Measurements from ENCODE around the gene BCL10.
"Not testable (repeated sequence)": the region's sequence is repeated elsewhere in the genome, so short reads cannot be mapped to it uniquely, and the experiment has no call there.

Gene BCL10

DNA sequence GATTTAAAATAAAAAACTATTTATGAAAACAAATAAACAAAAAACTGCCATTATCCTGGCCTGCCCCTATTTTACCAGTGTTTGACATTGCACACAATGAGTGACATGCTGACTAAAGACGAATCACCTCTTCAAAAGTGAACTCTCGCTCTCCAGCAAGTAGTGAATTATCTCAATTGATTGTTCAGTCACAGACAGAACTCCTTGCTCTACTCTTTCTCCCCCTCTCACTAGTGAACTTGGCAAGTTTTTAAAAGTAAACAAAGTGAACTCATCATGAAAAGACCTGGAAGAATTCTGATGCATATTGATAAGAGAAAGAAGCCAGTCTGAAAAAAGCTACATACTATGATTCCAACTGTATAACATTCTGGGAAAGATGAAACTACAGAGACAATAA, 12.3 kb downstream of the BCL10 start:
- peak; percentile 70 for DNase-seq (ENCODE audit: low spot score)

DNA sequence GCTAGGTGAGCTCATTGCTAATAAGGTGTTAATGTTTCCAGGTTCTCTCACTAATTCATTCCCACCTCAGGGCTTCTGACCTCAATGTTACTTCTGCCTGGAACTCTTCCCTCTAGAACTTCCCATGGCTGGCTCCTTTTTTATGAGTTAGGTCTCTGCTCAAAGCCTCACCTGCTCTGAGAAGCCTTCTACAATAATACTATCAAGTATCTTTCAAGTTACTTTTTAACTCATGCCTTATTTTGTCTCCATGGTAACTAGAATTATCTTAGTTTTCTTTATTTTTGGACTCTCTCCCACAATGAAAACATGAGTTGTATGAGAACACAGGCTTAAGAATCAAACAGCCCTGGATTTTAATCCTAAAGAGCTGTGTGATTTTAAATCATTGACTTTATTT, 13.4 kb downstream of the BCL10 start:
- DNase-seq (ENCODE audit: low spot score), result no peak

DNA sequence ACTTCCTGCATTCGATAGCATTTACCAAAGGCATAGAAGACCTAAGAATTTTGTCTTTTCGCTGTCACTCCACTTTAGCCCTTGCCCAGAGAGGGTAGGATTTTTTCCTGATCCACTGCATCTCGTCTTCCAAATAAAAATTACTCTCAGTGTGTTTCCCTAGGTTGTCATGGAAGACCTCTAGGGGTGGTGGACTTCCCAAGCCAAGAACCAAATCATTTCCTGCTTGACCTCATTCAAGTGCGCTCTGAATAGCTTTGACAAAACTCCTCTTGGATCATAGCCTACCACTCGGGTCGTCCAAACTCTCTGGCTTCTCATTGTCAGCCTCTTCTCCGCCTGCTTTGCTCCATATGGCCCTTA, 16.5 kb downstream of the BCL10 start:
- no peak for DNase-seq (ENCODE audit: low spot score)

DNA sequence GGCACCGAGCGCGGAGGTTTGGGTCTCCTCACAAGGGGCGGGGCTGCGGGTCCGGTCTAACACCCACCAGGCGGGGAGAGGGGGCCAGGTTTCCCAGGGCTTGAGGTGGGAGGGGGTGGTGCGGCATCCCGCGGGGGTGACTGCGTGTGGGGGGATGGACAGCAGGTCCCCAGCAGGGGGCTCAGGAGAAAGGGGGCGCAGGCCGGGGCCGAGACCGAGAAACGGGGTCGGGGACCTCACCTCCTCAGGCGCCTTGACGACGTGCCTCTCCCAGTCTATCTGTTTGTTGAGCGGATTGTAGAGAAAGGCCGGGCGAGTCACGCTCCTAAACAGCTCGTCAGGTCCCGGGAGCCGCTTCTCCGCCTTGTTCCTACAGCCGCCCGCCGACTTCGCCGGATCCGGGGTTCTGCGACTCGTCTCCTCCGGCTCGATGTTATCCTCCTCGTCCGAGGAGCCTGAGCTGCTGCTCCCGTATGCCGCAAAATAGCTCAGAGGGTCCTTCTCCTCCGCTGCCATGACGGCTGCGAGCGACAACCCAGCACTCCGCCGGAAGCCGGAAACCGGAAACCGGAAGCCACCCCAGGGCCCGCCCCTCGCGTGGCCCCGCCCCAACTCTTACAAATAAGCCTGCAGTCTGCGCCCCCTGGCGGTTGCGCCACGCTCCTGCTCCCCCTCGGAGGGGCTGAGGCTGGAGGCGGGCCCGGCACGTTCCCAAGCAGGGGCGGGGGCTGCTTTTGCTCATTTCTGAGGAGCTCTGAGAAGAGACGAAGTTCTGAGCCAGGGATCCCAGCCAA, 17.1 kb downstream of the BCL10 start, which contains the start of gene C1orf52:
C1orf52 (minus strand) TSS at position 545 of the 794 bp plus-strand sequence; CDS start at position 516, 29 bp downstream.
- peak; percentile 93 for DNase-seq (ENCODE audit: low spot score)

DNA sequence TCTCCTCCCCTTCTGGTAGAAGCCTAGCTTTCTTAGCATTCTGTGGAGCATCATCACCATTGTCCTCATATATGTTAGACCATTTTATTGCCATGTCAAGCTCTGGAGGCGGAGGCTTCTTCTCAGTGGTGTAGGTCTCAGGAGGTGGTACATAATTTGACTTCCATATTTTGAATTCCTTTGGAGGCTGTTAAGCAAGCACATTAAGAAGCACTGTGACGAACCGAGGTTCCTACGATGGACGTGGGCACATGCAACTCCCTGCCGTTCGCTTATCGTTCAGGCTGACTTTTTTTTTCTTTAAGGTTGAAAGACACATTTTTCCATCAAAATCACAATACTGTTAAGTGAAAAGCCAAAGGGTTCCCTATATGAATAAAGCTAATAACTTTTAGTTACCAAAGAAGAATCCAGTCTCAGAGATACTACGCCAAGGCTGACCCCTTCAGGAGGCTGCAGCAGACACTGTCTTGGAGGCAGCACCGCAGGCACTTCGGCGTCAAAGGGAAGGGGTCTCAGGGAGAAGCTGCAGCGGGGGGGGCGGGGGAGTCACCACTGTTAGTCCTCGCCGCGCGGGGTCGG, 17.8 kb downstream of the BCL10 start:
- DNase-seq (ENCODE audit: low spot score), result no peak

DNA sequence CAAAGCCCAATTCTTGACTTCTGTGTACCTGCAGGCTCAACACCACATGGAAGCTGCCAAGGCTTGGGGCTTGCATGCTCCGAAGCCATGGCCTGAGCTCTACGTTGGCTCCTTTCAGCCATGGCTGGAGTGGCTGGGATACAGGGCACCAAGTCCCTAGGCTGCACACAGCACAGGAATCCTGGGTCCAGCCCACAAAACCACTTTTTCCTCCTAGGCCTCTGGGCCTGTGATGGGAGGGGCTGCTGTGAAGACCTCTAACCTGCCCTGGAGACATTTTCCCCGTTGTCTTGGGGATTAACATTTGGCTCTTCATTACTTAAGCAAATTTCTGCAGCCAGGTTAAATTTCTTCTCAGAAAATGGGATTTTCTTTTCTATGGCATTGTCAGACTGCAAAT, 27.4 kb downstream of the BCL10 start:
- not testable (repeated sequence) for DNase-seq (ENCODE audit: low spot score)

DNA sequence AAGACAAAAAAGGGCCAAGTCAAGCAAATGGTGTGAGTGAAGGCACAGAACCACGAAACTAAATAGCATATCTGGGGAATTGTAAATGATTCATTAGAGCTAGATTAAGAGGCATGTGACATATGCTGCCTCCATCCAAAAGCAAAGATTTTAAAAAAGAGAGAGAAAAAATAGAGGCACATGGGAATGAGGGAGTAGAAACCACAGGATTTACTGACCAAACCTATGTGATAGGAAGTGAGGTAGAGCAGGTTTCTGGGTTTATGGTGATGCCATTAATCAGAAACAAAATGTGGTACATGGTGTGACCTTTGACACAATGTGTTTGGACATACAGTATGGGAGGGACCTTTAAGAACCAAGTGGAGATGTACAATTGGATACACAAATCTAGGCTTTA, 30.5 kb downstream of the BCL10 start:
- no peak for DNase-seq (ENCODE audit: low spot score)

DNA sequence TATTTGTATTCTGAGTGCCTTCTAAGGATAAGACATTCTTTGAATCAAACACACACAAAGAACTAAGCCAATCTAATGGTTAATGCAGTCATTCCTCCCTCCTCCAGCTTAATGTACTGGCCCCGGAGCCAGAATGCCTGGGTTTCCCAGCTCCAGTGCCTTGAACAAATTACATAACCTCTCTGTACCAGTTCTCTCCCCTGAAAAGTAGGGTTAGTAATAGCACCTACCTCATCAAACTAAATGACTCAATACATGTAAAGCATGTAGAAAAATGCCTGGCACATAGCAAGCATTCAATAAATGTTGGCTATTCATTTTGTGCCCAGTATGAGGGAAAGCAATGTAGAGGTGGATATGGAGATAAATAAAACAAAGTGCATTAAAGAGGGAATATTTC, 31.0 kb downstream of the BCL10 start:
- peak; percentile 32 for DNase-seq (ENCODE audit: low spot score)

DNA sequence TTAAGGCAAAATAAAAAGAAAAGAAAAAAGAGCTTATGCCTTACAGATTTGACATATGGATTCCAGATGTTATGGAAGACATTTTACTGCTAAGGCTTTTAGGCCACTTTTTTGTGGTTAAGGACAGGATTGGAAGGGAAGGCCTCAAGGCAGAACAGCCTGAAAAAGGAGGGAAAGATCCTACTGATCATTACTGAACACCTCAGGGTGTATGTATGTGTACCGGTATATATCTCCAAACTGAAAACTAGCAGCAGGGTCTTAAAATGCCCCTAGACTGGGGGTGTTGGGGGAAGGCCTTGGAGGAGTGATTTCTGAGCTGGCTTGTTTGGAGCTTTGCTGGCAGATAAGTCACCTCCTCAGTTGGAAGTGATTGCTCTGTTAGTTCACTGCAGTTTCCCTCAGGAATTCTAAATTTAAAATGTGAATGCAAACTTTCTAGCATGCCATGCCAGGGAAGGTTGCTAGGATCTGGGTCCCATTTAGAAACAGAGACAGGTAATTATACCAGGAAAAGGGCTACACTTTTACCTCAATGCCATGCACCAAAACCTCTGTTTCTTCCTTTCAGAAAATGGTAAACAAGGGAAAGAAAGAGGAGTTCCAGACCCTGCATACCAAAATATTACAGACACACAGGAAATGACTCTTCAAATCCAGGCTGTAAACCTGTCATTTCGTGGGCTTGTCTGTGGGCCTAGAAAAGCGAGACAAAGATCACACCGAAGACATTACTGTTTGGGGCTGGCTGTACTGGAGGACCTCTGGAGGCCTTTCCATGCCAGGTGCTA, 32.0 kb downstream of the BCL10 start:
- DNase-seq (ENCODE audit: low spot score), result peak; percentile 27

DNA sequence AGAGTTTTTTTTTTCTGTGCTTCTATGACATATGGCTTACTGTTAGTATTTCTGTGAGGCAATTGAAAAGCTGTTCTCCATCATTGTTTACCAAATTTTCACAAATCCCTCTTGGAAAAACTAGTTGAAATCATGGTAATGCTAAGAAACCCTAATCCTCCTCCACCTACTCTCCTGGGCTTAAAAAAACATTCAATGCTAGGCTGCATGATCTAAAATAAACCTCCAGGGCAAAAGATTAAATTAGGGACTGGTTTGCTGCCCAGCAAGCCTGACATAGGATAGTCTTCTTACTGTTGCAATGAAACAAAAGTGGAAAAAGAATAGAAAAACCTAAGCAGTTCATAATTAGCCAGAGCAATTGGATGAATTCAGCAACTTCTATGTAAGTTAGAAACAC, 33.1 kb downstream of the BCL10 start:
- DNase-seq (ENCODE audit: low spot score), result no peak

DNA sequence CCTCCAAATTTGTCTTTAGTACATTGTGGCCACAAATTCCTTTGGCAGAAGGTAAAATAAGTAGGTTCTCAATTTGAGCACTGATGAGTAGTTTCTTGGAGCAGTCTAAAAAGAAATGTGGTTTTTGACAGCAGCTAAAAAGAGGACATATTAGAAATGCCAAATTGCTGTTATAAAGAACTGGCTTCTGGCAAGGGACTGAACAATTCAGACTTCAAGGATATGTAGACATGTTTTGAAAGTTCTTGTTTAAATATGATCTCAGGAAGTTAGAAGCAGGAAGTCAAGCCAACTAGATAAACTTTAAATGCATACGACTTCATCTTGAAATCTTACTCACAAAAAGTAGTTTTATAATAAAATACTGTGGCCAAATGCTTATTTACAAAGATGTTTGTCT, 35.8 kb downstream of the BCL10 start:
- no peak for DNase-seq (ENCODE audit: low spot score)

DNA sequence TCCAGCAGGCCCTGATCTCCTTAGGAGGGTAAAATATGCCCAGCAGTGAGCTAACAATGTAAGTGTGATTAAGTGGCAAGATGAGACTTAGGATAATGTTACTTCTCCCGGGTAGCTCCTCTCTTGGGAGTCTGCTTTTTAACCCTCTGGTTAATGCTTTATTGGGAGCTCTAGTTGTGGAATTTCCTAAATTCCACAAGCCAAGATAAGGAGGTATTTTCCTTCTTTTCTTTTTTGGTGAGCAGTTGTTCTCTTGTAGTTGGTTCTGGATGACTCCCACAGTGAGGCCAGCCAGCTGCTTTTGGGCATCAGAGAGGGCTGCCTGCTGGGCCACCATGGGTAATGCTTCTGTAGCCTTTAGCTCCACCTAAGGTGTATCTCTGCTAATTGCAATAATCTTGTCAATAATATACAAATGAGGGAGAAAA, 36.2 kb downstream of the BCL10 start:
- peak; percentile 29 for DNase-seq (ENCODE audit: low spot score)

DNA sequence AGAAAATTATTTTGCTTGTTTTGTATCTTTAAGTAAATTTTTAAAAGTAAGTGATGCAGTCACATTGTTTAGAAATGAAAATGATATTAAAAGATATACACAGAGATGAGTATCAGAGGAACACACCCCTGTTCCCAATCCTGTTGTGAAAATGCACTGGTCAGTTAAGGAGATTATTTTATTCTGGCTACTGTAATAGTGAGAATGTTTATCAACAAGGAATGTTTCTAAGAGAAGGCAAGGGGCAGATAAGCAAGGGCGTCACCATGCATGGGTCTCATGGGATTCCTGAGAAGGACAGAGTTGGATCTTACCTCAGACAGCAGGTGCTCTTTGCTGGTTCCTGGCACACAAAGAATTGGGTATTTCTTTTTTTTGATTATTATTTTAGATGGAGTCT, 38.8 kb downstream of the BCL10 start:
- no peak for DNase-seq (ENCODE audit: low spot score)

DNA sequence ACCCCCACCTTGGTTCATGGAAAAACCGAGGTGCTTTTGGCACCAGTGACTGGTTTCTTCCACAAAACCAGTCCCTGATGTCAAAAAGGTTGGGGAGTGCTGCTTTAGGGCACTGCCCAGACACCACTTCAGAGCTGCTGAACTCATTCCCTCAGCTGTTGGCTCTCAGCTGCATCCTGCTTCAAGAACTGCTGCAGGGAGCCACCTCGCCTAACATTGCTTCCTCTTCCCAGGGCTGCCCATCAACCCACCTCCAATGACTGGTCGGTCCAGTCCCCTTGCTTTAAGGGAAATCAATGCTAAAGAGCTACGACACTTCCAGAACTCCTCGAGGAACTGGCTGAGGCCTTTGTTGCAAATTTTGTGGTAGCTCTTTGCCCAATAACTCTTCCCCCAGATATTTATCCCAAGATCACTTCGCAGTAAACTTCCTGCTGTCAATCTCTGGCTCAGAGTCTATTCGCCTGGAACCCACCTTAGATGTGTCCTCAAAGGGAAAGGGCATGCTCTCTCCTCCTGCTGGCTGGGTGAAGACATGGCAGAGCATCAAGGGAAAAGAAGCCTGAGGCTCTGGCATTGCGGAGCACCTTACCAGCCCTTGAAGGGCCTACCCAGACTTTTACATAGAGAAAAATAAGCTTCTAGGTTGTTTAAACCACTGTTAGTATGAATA, 46.0 kb downstream of the BCL10 start:
- no peak for DNase-seq (ENCODE audit: low spot score)

DNA sequence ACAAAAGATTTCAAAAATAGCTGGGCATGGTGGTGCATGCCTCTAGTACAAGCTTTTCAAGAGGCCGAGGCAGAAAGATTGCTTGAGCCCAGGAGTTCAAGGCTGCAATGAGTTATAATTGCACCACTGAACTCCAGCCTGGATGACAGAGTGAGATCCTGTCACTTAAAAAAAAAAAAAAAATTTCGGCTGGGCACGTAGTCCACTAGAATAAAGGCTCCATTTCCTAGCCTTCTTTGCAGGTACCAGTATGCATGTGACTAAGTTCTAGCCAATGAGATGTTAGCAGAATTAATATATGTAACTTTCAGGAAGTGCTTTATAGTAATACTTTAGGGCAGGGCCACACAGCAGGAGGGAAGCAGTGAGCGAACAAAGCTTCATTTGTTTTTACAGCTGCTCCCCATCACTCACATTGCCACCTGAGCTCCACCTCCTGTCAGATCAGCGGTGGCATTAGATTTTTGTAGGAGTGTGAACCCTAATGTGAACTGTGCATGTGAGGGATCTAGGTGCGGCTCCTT, 46.8 kb downstream of the BCL10 start:
- no peak for DNase-seq (ENCODE audit: low spot score)

DNA sequence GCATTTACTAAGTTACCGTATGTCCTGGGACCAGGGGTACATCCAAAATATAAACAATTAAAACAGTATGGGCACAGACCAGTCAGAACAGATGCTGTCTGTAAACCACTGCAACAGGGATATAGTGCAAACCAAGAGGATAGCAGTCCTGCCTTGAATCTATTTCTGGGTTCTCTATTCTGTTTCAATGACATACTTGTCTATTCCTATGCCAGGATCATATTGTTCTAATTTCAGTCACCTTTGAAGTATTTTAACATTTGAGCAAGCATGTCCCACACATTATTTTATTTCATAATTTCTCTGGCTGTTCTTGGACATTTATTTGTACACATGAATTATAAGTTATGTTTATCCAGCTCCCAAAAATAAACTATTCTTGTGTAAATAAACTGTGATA, 47.5 kb downstream of the BCL10 start:
- DNase-seq (ENCODE audit: low spot score), result no peak

DNA sequence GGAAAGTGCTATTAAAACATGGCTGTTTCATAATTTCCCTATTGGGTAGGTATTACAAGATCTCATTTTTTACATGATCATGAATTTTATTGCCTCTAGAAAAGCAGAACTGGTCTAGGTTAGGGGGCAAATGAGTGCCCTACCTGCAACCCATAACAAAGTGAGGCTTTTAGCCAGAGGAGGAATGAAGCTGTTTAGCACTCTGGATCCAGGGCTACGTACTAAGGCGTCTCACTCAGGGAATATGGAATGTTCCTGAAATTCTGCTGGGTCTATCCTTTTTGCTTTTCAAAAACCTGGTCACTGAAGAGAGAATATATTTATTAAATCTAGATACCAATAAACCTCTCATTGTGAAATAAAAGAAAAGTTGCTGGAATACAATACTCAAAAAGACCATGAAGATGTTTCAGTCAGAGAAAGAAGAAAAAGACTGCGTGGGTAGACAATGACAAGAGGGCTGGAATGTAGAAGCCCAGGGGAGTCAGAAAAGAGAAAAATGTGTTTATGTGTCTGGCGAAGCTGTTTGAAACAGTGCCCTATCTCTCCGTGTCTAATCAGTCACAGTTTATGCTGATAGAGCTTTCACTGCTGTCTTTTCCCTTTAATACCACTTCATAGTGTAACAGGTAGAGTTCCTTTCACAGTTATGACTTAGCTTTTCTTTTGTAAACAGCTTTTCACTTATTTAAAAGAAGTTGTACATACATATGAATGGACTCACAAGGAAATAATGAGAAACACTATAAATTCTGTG, 50.6 kb downstream of the BCL10 start:
- DNase-seq (ENCODE audit: low spot score), result no peak

DNA sequence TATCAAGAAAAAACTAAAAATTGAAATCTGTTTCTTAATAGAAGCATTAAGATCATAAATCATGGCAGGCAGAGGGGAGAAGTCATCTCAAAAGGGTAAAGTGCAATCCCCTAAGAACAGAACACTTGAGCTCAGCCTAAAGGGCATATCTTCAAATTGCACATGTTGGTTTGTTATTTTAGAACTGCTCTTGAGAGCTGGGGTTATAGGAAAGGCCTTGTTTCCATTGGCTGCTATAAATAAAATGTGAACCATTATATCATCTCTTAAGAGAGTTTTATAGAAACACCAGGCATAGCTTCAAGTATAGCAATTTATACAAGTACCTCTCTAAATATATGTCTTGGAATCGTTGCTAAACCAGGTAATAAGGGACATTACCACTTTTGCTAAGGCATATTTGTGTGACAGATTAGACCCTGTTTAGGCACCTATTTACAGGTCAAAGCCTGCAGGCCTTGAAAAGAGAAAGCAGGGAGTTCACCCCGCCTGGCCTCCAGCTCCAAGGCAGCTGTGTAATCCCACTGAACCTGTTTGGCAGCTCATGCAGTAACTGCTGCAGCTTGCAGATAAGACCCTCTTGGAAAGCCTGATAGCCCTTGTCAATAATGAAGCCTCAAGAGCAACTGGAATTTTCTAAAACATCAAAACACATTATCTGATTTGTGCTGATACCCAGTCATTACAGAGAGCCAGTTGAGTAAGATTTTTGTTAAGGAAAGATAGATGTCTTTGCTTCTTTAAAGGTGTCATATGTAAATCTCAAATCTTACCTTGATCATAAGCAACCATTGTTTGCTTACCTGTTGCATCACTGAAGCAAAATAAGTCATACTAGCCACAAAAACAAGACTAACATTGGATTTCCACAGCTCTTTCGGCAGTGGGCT, 51.5 kb downstream of the BCL10 start:
- DNase-seq (ENCODE audit: low spot score), result peak; percentile 10

DNA sequence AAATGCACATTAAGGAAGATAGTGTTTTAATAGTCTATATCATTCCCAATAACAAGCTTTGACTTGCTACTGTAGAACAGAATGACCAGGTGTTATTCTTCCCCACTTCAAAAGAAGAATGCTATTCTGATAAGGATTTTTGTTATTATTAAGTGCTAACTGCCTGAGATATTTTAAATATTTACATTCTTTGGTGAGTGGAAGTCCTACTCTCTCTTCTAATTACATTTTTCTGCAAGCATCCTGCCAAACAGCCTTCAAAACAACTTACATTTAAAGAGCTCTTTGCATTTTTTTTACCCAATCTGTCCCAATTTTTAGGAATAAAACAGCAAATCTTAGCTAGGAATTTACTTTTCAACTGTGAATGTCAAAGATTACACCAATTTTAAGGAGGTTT, 52.1 kb downstream of the BCL10 start:
- no peak for DNase-seq (ENCODE audit: low spot score)

DNA sequence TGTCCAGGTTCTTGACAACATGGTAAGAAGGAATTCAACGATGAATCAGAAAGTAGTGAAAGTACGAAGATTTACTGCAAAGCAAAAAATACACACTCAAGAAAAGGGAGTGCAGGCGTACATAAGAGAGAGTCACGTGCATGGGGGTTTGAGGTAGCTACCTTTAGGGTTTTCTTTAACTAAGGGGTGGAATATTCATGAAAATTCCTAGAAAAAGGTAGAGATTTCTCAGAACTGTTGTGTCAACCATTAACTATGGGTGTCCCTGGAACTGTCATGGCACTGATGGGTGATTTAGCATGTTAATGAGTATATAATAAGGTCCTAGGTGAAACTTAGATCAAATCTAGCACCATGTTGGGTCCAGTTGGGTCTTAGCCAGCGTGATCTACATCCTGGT, 53.1 kb downstream of the BCL10 start:
- no peak for DNase-seq (ENCODE audit: low spot score)
